ENCODE results near the gene PRRT2.
"Not testable (repeated sequence)": the region's sequence is repeated elsewhere in the genome, so short reads cannot be mapped to it uniquely, and the experiment has no call there.

PRRT2 gene

DNA sequence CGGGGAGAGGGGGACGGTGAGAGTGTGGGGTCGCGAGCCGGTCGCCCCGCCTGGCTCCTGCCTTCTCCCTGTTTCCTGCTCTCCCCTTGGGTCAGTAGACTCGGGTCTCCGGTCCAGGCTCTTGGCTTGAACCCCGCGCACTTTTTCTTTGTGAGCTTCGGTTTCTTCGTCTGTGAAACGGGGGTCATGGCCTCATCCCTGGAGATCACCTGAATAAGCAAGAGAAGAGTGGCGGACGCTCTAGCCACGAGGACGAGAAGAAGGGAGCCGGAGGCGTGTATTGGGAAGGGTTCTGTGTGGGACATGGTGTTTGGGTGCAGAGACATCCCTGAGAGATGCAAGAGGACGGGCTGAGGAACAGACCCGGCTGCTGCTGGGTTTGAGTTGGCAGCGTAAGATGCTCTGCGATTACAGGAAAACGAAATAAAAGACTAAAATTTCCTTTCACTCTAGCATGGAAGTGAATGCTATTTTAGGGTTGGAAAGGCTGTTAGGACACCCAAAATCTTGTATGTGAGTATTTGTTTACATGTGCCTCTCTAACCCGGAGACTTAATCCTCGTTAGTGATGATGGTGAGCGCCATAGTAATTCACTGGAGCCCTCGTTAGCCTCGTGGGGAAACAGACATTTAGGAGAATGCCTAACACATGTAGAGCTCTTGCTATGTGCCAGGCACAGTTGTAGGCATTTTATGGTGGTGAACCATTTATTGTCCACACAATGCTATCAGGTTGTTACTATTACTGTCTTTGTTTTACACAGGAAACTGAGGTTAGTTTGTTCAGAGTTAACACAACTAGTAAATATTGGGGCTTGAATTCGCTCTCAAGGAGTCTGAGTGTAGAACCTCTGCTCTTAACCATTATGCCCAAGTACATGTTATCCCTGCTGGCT, 20.8 kb upstream of the PRRT2 start:
- no peak for DNase-seq (ENCODE audit: low read depth in 2 of 3, low spot score in 2 of 3)

DNA sequence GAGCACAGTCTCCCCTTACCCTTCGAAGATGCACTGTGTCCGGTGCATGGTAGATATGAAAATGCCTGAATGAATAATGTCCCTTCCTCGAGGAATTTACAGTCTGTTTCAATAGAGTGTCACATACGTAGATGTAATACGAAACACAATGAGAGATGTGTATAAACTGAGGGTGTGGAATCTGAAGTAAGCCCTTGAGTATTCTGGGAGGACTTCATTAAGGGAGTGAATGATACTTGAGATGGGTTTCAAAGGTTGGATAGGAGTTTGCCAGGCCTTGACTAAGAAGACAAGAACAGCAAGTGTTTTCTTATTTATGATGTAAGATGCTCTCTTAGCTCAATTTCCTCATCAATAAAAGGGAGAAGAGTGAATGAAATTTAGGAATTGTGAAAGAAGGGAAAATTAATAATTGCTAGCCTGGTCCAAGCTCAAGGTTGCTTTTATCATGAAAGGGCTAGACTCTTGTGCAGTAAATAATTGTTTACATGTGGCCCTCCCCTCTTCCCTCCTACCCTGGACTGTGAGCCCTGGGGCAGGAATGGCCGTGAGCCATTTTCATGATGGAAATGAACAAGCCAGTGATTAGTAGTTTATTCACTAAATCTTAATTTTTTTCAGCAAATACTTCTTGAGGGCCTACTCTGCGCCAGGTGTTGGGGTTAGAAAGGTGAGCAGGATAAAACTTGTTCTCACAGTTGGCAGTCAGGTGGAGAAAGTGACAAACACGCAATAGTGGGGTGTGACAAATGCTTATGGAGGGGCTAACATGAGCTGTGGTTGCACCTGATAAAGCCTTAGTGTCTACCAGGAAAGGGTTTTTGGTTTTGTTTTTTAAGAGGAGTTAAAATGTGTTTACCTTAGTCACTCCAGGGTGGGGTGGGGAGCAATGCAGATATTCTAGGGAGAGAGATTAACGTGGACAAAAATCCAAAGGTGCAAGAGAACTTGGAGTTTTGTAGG, 19.9 kb upstream of the PRRT2 start:
- DNase-seq (ENCODE audit: low read depth in 2 of 3, low spot score in 2 of 3) = no peak

DNA sequence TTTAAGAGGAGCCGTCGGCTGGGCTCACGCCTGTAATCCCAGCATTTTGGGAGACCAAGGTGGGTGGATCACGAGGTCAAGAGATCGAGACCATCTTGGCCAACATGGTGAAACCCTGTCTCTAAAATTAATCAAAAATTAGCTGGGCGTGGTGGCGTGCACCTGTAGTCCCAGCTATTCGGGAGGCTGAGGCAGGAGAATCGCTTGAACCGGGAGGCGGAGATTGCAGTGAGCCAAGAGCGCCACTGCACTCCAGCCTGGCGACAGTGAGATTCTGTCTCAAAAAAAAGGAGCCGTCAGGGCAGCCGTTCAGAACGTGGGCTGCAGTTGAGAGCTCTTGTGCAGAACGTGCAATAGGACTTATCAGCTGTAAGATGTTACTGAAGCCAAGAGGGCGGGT, 18.8 kb upstream of the PRRT2 start:
- not testable (repeated sequence) for DNase-seq (ENCODE audit: low read depth in 2 of 3, low spot score in 2 of 3)

DNA sequence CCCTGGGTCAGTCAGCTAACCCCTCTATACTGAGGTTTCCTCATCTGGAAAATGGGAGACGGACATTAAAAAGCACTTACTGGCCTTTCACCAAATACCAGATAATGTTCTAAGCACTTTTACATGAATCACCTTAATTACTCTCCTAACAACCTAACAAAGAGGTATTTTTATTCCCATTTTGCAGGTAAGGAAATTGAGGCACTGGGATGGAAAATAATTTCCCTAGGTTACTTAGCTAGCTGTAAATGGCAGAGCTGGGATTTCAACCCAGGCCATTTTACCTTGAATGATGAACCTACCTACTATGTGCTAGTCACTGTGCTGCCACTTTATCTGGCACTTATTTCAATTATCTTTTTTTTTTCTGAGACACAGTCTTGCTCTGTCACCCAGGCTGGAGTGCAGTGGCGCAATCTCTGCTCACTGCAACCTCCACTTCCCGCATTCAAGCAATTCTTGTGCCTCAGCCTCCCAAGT, 17.7 kb upstream of the PRRT2 start:
- no peak for DNase-seq (ENCODE audit: low read depth in 2 of 3, low spot score in 2 of 3)

DNA sequence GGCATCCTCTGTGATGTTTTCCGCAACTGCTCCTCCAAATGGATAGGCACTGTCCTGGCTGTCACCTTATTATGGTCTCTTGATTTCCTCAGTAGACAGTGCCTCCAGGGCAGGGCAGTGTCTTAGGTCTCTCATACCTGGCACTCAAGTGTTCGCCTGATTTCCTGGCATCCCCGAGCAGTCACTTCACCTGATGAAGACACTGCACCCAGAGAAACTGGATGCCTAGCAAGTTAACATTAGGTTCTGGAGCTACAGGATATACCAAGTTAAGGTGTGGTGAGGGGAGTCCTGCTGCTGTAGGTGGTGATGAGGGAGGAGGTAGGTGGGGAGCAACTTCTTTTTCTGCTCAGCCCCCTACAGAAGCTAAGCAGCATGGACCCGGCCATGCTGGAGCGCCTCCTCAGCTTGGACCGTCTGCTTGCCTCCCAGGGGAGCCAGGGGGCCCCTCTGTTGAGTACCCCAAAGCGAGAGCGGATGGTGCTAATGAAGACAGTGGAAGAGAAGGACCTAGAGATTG, 9.5 kb upstream of the PRRT2 start:
- no peak for DNase-seq (ENCODE audit: low read depth in 2 of 3, low spot score in 2 of 3)

DNA sequence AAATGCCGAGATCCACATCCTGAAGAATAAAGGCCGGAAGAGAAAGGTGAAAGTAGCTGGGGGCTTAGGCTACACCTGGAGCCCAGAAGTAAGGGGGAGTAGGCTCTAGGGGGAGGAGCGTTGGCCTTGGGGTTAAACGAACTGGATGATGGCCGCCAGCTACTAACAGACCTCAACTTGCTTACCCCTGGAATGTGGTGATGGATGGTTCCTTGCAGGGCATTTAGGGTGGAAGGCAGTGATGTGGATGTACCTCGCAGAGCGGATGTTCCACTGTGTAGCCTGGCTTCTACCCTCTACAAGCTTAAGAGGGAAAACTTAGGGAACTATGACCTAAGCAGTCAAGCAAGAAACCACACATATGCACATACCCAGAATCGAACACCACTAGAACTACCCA, 8.0 kb upstream of the PRRT2 start:
- no peak for DNase-seq (ENCODE audit: low read depth in 2 of 3, low spot score in 2 of 3)

DNA sequence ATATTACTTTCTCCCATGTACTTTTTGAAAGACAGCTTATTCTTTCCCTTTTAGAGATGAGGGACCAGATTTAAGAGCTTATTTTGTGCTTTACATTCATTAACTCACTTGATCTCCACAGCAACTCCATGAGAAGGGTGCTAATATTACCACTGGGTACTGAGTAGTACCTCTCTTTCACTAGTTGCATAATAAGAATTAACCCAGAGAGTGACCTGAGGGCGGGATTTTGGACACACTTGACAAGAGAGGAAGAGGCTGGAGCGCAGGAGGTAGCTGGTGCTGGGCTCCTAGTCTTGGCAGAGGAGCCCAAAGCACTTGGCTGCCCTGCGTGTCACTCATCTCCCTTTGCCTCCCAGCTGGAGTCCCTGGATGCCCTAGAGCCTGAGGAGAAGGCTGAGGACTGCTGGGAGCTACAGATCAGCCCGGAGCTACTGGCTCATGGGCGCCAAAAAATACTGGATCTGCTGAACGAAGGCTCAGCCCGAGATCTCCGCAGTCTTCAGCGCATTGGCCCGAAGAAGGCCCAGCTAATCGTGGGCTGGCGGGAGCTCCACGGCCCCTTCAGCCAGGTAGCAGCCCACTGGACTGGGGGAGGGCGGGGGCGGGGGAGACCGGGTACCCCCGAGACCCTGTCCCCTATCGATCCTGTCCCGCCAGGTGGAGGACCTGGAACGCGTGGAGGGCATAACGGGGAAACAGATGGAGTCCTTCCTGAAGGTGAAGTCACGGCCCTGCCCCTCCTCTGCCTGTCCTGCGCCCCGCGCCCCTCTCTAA, 7.3 kb upstream of the PRRT2 start:
- DNase-seq (ENCODE audit: low read depth in 2 of 3, low spot score in 2 of 3) = no peak

DNA sequence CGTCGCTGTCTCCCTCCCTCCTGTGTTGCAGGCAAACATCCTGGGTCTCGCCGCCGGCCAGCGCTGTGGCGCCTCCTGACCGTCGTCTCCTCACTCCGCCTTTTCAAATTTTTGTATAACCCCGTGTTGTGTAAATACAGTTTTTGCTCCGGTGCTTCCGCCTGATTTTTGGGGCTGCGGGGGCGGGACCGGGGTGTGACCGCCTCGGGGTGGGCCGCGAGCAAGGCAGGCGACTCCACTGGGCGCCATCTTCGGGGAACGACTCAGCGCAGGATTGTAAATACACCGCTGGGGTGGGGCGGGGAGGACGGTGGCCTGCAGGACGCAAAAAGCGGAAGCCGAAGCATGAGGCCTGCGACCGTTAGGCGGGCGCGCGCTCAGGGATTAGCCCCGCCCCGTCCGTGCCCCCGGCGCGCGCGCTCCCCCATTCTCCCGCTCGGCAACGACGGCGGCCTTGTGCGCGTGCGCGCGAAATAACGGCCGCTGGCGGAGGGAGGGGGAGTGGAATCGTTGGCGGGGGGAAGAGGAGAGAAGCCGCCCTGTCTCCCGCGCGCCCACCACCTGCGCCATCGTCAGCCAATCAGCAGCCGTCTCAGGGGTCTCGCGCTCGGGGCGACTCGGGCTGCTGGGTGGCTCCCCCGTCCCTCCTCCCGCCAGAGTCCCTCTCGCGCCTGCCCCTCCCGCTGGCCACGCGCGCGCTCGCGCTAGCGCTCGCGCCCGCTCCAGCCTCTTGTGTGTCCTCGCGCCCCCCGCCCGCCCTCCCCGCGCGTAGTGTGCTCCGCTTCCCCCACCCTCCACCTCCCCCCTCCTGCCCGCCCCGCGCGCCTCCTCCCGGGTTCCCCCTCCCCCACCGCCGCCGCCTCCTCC, 6.5 kb upstream of the PRRT2 start:
- DNase-seq (ENCODE audit: low read depth in 2 of 3, low spot score in 2 of 3) = peak; percentile 94 to 96 (median 96)

DNA sequence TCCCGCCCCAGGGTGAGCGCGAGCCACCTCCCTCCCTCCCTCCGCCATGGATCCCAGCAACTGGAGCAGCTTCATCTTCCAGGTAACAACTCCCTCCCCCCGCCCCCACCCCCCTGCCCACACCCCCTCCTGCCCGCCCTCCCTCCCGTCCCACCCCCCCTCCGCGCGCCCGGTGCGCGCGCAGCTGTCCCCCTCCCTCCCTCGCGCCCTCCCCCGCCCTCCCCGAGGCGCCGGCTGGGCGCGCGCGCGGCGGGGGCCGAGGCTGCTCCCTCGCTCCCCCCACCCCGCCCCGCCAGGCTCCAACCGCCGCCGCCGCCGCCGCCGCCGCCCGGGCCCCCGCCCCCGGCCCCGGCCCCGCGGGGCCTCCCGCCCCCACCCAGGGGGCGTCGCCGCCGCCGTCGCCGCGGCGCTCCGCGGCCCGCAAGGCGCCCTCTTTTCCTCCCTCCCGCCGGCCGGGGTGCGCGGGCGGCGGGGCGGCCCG, 5.9 kb upstream of the PRRT2 start, which contains the start of gene MAZ:
Gene MAZ, plus strand, starts transcription at position 431 of the 481 bp plus-strand sequence. CDS start 173 bp downstream, outside the sequence.
- DNase-seq (ENCODE audit: low read depth in 2 of 3, low spot score in 2 of 3) = no peak

DNA sequence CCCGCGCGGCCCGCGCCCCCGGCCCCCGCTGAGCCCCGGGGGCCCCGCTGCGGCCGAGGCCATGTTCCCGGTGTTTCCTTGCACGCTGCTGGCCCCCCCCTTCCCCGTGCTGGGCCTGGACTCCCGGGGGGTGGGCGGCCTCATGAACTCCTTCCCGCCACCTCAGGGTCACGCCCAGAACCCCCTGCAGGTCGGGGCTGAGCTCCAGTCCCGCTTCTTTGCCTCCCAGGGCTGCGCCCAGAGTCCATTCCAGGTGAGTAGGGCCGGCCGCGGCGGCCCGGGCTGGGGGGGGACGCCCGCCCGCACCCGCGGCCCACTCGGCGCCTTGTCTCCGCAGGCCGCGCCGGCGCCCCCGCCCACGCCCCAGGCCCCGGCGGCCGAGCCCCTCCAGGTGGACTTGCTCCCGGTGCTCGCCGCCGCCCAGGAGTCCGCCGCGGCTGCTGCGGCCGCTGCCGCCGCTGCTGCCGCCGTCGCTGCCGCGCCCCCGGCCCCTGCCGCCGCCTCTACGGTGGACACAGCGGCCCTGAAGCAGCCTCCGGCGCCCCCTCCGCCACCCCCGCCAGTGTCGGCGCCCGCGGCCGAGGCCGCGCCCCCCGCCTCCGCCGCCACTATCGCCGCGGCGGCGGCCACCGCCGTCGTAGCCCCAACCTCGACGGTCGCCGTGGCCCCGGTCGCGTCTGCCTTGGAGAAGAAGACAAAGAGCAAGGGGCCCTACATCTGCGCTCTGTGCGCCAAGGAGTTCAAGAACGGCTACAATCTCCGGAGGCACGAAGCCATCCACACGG, 5.2 kb upstream of the PRRT2 start:
- no peak for DNase-seq (ENCODE audit: low read depth in 2 of 3, low spot score in 2 of 3)

DNA sequence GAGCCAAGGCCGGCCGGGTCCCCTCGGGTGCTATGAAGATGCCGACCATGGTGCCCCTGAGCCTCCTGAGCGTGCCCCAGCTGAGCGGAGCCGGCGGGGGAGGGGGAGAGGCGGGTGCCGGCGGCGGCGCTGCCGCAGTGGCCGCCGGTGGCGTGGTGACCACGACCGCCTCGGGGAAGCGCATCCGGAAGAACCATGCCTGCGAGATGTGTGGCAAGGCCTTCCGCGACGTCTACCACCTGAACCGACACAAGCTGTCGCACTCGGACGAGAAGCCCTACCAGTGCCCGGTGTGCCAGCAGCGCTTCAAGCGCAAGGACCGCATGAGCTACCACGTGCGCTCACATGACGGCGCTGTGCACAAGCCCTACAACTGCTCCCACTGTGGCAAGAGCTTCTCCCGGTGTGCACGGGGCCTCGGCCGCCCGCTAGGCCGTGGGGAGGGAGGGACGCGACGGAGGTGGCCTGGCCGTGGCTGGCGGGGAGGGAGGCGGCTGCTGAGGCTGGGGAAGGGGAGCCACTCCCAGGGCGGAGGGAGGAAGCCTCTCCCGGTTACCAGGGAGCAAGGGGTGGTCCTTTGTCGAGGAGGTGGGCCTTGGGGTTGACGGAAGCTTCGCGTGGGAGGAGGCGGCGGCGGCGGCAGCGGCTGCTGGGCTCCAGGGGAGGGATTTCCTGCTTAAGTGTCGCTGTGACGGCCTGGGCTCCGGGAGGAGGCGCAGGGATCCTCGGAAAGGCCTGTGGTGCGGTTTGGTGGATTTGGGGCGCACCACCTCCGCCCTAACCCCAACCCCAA, 4.4 kb upstream of the PRRT2 start:
- peak; percentile 77 to 82 (median 80) for DNase-seq (ENCODE audit: low read depth in 2 of 3, low spot score in 2 of 3)

DNA sequence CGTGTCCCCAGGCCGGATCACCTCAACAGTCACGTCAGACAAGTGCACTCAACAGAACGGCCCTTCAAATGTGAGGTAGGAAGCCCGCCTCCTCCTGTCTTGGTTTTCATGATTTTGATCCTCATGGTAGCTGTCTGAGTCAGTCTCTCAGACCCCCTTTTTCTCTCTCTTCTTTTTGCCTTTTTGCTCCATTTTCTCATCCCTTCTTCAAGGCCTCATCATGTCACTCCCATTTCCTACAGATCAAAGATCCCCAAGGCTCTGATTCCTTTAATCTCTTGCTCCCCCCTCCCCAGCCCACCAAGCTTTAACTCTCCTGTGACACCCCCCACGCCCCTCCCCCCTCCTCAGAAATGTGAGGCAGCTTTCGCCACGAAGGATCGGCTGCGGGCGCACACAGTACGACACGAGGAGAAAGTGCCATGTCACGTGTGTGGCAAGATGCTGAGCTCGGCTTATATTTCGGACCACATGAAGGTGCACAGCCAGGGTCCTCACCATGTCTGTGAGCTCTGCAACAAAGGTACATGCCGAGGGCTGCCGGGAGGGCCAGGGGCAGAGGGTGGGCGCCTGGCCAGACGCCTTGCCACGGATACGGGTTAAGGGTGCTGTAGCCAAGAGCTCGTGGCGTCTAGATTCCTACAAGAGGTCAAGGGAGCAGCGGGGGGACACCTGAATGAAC, 3.6 kb upstream of the PRRT2 start:
- no peak for DNase-seq (ENCODE audit: low read depth in 2 of 3, low spot score in 2 of 3)

DNA sequence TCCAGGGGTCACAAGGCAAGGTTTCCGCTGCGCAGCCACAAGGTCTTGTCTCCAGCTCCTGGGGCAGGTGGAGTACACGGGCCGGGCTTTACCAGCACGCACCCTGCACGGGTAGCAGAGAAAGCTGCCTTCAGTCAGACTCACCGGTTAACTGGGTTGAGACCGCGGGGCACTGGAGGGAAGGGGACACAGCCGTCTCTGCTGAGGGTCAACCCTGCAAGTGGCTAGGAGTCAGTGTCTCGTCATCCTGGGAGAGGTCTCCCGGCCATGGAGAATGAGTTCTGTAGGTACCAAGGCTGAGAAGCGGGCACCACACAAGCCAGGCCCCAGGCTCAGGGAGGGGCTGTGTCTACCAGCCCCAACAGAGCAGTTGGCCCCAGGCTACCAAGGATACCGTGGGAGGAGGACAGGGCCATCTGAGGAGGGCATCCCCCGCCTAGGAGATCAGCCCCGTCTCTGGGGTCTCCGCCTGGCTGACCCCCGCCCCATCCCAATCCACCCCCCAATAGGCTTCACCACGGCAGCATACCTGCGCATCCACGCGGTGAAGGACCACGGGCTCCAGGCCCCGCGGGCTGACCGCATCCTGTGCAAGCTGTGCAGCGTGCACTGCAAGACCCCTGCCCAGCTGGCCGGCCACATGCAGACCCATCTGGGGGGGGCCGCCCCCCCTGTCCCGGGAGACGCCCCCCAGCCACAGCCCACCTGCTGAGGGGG, 2.8 kb upstream of the PRRT2 start:
- no peak for DNase-seq (ENCODE audit: low read depth in 2 of 3, low spot score in 2 of 3)

DNA sequence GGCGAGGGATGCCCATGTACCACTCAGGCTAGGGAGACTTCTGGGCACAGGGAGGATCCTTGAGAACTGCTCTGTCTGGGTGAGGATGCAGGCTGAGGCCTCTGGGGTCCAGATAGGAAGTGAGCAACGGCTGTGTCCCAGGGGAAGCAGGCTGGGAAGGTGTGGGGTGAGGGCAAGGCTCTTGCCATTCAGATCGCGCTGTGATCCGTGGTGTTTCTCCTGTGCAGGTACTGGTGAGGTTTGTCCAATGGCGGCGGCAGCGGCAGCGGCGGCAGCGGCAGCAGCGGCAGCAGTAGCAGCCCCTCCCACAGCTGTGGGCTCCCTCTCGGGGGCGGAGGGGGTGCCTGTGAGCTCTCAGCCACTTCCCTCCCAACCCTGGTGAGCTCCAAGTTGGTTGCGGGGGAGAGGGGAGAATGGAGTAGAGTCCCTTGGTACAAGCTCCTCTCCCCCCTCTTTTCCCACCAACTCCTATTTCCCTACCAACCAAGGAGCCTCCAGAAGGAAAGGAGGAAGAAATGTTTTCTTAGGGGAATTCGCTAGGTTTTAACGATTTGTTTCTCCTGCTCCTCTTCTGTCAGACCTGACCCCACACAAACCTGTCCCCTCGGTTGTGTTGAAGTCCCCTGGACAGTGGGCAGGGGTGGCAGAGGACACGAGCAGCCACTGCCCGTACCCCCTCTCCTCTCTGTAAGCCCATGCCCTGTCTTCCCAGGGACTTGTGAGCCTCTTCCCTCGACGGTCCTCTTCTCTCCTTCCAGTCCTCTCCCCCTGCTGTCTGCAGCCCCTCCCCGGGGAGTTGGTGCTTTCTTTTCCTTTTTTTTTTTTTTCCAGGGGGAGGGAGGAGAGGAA, 1.9 kb upstream of the PRRT2 start:
- no peak for DNase-seq (ENCODE audit: low read depth in 2 of 3, low spot score in 2 of 3)

DNA sequence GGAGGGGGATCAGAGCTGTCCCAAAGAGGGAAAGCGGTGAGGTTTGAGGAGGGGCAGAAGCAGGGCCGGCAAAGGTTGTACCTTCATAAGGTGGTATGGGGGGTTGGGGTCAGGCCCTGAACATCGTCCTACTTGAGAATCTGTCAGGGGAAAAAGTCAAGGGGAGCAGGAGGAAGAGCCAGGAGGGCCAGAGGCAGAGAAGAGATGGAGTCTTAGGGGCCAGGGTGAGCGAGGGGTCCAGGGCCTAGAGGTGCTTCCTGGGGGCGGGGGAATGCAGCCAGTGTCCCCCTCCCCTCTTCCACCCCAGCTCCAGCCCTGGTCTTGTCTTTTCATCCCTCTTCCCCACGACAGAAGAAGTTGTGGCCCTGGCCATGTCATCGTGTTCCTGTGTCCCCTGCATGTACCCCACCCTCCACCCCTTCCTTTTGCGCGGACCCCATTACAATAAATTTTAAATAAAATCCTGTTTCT, 1.3 kb upstream of the PRRT2 start:
- no peak for DNase-seq (ENCODE audit: low read depth in 2 of 3, low spot score in 2 of 3)
